Natural killer cell treated with Interleukin-12 subunit alpha and Interleukin-12 subunit beta and Interleukin-15 and Interleukin-18, amount 100 ng/mL, for 72 hours (primary cell): ENCODE results near the gene TACC3. TPM values are rescaled to one million over a fixed set of nuclear protein-coding genes. Genes with fewer than 3 reads are reported as not detected.

Experiments used
- ATAC-seq, 2 donors: fragments of 150-1000 bp; cut with Tn5 transposase in 1 of 2; sonication (Bioruptor Pico), chemical (Tn5 transposase) in 1 of 2; 2 replicates each; pipeline ENCODE4 v1.10.0; 2021
- DNase-seq: peaks from one replicate; pipeline ENCODE4 v3.0.0; 2022; ENCODE audit warnings: low spot score
- H3K27ac Mint-ChIP-seq, 2 donors: 1 replicate in 1 of 2; 2 replicates in 1 of 2; pipeline ENCODE4 v1.8.0; 2022; ENCODE audit warnings: mixed read lengths in 2 of 2, mild to moderate bottlenecking in 1 of 2, moderate library complexity in 1 of 2
- H3K27me3 Mint-ChIP-seq, 2 donors: 1 replicate in 1 of 2; 2 replicates in 1 of 2; pipeline ENCODE4 v1.8.0; 2022; ENCODE audit warnings: mixed read lengths in 2 of 2
- H3K36me3 Mint-ChIP-seq: one replicate; pipeline ENCODE4 v1.8.0; 2022; ENCODE audit warnings: mixed read lengths
- H3K4me1 Mint-ChIP-seq, 2 donors: 1 replicate in 1 of 2; 2 replicates in 1 of 2; pipeline ENCODE4 v1.8.0; 2022; ENCODE audit warnings: low read depth in 2 of 2, mixed read lengths in 2 of 2, mild to moderate bottlenecking in 1 of 2
- H3K4me3 Mint-ChIP-seq: one replicate; pipeline ENCODE4 v1.8.0; 2022; ENCODE audit warnings: mixed read lengths
- H3K9me3 Mint-ChIP-seq: 2 replicates; pipeline ENCODE4 v1.8.0; 2022; ENCODE audit warnings: mixed read lengths
- total RNA-seq, 2 donors: library from RNA; stranded (reverse); gene quantifications; one replicate each; pipeline ENCODE4 v1.2.3, GENCODE V29; 2022

The TACC3 gene
- total RNA-seq, 2 donors from 2014 or later = 97.2 to 212 TPM

- Mint-ChIP-seq H3K27me3 (no peaks in the 10 kb centered on the region), H3K27ac (no peak overlapping the region), H3K4me1 (no peaks in the 10 kb centered on the region), H3K9me3 (peaks cover 4% of the 10 kb centered on the region), H3K36me3 (peaks cover 11% of the 10 kb centered on the region), H3K4me3 (no peak overlapping the region)
- no peak for DNase-seq
- ATAC-seq = no peak
Observed at GRCh38 chr4:1739358-1739757, 18.0 kb downstream of the TACC3 start.

GRCh38 chr4:1740021-1740545 lies 18.8 kb downstream of the TACC3 start:
- Mint-ChIP-seq H3K4me3 (no peak overlapping the region), H3K27ac (no peak overlapping the region), H3K27me3 (no peaks in the 10 kb centered on the region), H3K36me3 (peaks cover 11% of the 10 kb centered on the region), H3K4me1 (no peaks in the 10 kb centered on the region), H3K9me3 (peaks cover 4% of the 10 kb centered on the region)
- ATAC-seq = peak in 1 of 2 donors; percentile 21
- DNase-seq = no peak

- H3K9me3 Mint-ChIP-seq = peaks cover 4% of the 10 kb centered on the region
Observed at GRCh38 chr4:1741208-1741607, 19.9 kb downstream of the TACC3 start.

GRCh38 chr4:1743551-1743950 lies 22.2 kb downstream of the TACC3 start:
- no peak overlapping the region for H3K4me3 Mint-ChIP-seq
- no peak for DNase-seq
- no peaks in the 10 kb centered on the region for H3K4me1 Mint-ChIP-seq
- peaks cover 3% of the 10 kb centered on the region for H3K9me3 Mint-ChIP-seq
- H3K36me3 Mint-ChIP-seq = peaks cover 5% of the 10 kb centered on the region
- no peaks in the 10 kb centered on the region for H3K27me3 Mint-ChIP-seq
- ATAC-seq = no peak
- H3K27ac Mint-ChIP-seq = no peak overlapping the region

More at GRCh38 chr4:1741208-1741607, 19.9 kb downstream of the TACC3 start:
- Mint-ChIP-seq H3K36me3 (peaks cover 11% of the 10 kb centered on the region), H3K4me3 (no peak overlapping the region), H3K27me3 (no peaks in the 10 kb centered on the region), H3K4me1 (no peaks in the 10 kb centered on the region), H3K27ac (no peak overlapping the region)
- ATAC-seq (no peak), DNase-seq (no peak)

GRCh38 chr4:1743975-1744374 lies 22.7 kb downstream of the TACC3 start:
- ATAC-seq (no peak), DNase-seq (no peak)
- H3K4me3 Mint-ChIP-seq = no peak overlapping the region
- no peaks in the 10 kb centered on the region for H3K9me3 Mint-ChIP-seq
- H3K4me1 Mint-ChIP-seq = no peaks in the 10 kb centered on the region
- no peaks in the 10 kb centered on the region for H3K27me3 Mint-ChIP-seq
- H3K27ac Mint-ChIP-seq = no peak overlapping the region
- H3K36me3 Mint-ChIP-seq = peaks cover under 1% of the 10 kb centered on the region

GRCh38 chr4:1744552-1744951 lies 23.2 kb downstream of the TACC3 start:
- no peaks in the 10 kb centered on the region for H3K9me3 Mint-ChIP-seq
- no peak overlapping the region for H3K4me3 Mint-ChIP-seq
- H3K27ac Mint-ChIP-seq = no peak overlapping the region
- no peak for DNase-seq
- no peaks in the 10 kb centered on the region for H3K27me3 Mint-ChIP-seq
- H3K36me3 Mint-ChIP-seq = no peaks in the 10 kb centered on the region
- no peak for ATAC-seq
- H3K4me1 Mint-ChIP-seq = no peaks in the 10 kb centered on the region

- no peaks in the 10 kb centered on the region for H3K4me1 Mint-ChIP-seq
- ATAC-seq = no peak
Observed at GRCh38 chr4:1745165-1745564, 23.8 kb downstream of the TACC3 start.

GRCh38 chr4:1745697-1746096 lies 24.4 kb downstream of the TACC3 start:
- ATAC-seq = no peak
- no peak overlapping the region for H3K27ac Mint-ChIP-seq
- no peaks in the 10 kb centered on the region for H3K9me3 Mint-ChIP-seq

More at GRCh38 chr4:1745165-1745564, 23.8 kb downstream of the TACC3 start:
- Mint-ChIP-seq H3K9me3 (no peaks in the 10 kb centered on the region), H3K4me3 (no peak overlapping the region), H3K27ac (no peak overlapping the region), H3K27me3 (no peaks in the 10 kb centered on the region), H3K36me3 (no peaks in the 10 kb centered on the region)
- DNase-seq = no peak

GRCh38 chr4:1746265-1746691 lies 25.0 kb downstream of the TACC3 start:
- DNase-seq = peak; percentile 81
- H3K9me3 Mint-ChIP-seq = no peaks in the 10 kb centered on the region
- H3K27me3 Mint-ChIP-seq = no peaks in the 10 kb centered on the region
- H3K4me3 Mint-ChIP-seq = no peak overlapping the region
- H3K36me3 Mint-ChIP-seq = no peaks in the 10 kb centered on the region
- H3K4me1 Mint-ChIP-seq = no peaks in the 10 kb centered on the region
- no peak overlapping the region for H3K27ac Mint-ChIP-seq
- peak; percentile 74 to 76 for ATAC-seq

More at GRCh38 chr4:1745697-1746096, 24.4 kb downstream of the TACC3 start:
- no peak overlapping the region for H3K4me3 Mint-ChIP-seq
- no peaks in the 10 kb centered on the region for H3K4me1 Mint-ChIP-seq
- DNase-seq = no peak
- H3K27me3 Mint-ChIP-seq = no peaks in the 10 kb centered on the region
- no peaks in the 10 kb centered on the region for H3K36me3 Mint-ChIP-seq

- Mint-ChIP-seq H3K36me3 (no peaks in the 10 kb centered on the region), H3K4me3 (no peak overlapping the region), H3K4me1 (no peaks in the 10 kb centered on the region), H3K27ac (no peak overlapping the region), H3K9me3 (no peaks in the 10 kb centered on the region), H3K27me3 (no peaks in the 10 kb centered on the region)
- DNase-seq = no peak
- no peak for ATAC-seq
Observed at GRCh38 chr4:1746919-1747602, 25.7 kb downstream of the TACC3 start.

- ATAC-seq (no peak), DNase-seq (no peak)
- Mint-ChIP-seq H3K4me3 (no peak overlapping the region), H3K36me3 (no peaks in the 10 kb centered on the region), H3K4me1 (no peaks in the 10 kb centered on the region), H3K27me3 (no peaks in the 10 kb centered on the region), H3K27ac (no peak overlapping the region), H3K9me3 (no peaks in the 10 kb centered on the region)
Observed at GRCh38 chr4:1747603-1747967, 26.3 kb downstream of the TACC3 start.

- Mint-ChIP-seq H3K27ac (no peak overlapping the region), H3K4me1 (no peaks in the 10 kb centered on the region), H3K4me3 (no peak overlapping the region), H3K9me3 (no peaks in the 10 kb centered on the region), H3K36me3 (no peaks in the 10 kb centered on the region), H3K27me3 (no peaks in the 10 kb centered on the region)
- peak; percentile 63 to 67 for ATAC-seq
- peak; percentile 81 for DNase-seq
Observed at GRCh38 chr4:1748465-1748995, 27.2 kb downstream of the TACC3 start.

- Mint-ChIP-seq H3K27ac (no peak overlapping the region), H3K4me1 (no peaks in the 10 kb centered on the region), H3K27me3 (no peaks in the 10 kb centered on the region), H3K36me3 (no peaks in the 10 kb centered on the region), H3K4me3 (no peak overlapping the region), H3K9me3 (no peaks in the 10 kb centered on the region)
- ATAC-seq = no peak
- no peak for DNase-seq
Observed at GRCh38 chr4:1749370-1749769, 28.0 kb downstream of the TACC3 start.

- Mint-ChIP-seq H3K9me3 (no peaks in the 10 kb centered on the region), H3K27me3 (no peaks in the 10 kb centered on the region), H3K4me3 (no peak overlapping the region), H3K4me1 (no peaks in the 10 kb centered on the region), H3K27ac (no peak overlapping the region), H3K36me3 (no peaks in the 10 kb centered on the region)
- ATAC-seq (no peak), DNase-seq (no peak)
Observed at GRCh38 chr4:1749826-1750225, 28.5 kb downstream of the TACC3 start.
